PFSK-1 (cell line): ENCODE results near the gene USP22.
A peak's percentile ranks its signal among the peaks of the same experiment; 100 is the strongest.

ENCODE experiments used
- FOXP2 ChIP-seq: optimal IDR thresholded peaks from 2 replicates; pipeline ENCODE3; 2011; ENCODE audit warnings: borderline replicate concordance, control low read depth, inconsistent platforms; ENCODE audit not compliant: insufficient read depth; ENCODE audit errors: extremely low read length, extremely low read depth
- POLR2AphosphoS5 ChIP-seq: IDR thresholded peaks from 2 replicates; pipeline ENCODE4 v1.6.1; 2012; ENCODE audit warnings: low read depth, mild to moderate bottlenecking, control low read depth, low read length, moderate library complexity
- SIN3A ChIP-seq: IDR thresholded peaks from 2 replicates; pipeline ENCODE4 v1.6.1; 2012; ENCODE audit warnings: mild to moderate bottlenecking, low read length, moderate library complexity, borderline replicate concordance; ENCODE audit not compliant: insufficient read depth
- TAF1 ChIP-seq: IDR thresholded peaks from 2 replicates; pipeline ENCODE4 v1.6.1; 2012; ENCODE audit warnings: low read length, control low read depth, borderline replicate concordance; ENCODE audit not compliant: insufficient read depth
- TF ChIP-seq, protein P1 (sequence below), 2 experiments: IDR thresholded peaks; 2 replicates each; pipeline versions ENCODE4 v1.6.1 to v1.8.0; 2011 to 2012; ENCODE audit warnings: low read depth in 2 of 2, low read length in 2 of 2, control low read depth in 1 of 2, inconsistent platforms in 1 of 2, mild to moderate bottlenecking in 1 of 2, moderate library complexity in 1 of 2; ENCODE audit not compliant: insufficient read depth in 1 of 2

Gene USP22

GRCh38 chr17:21027031-21027430, 15.8 kb downstream of the USP22 start:
- no peak for TF ChIP-seq POLR2AphosphoS5
- TF ChIP-seq TAF1 = no peak
- TF ChIP-seq, protein P1, sequence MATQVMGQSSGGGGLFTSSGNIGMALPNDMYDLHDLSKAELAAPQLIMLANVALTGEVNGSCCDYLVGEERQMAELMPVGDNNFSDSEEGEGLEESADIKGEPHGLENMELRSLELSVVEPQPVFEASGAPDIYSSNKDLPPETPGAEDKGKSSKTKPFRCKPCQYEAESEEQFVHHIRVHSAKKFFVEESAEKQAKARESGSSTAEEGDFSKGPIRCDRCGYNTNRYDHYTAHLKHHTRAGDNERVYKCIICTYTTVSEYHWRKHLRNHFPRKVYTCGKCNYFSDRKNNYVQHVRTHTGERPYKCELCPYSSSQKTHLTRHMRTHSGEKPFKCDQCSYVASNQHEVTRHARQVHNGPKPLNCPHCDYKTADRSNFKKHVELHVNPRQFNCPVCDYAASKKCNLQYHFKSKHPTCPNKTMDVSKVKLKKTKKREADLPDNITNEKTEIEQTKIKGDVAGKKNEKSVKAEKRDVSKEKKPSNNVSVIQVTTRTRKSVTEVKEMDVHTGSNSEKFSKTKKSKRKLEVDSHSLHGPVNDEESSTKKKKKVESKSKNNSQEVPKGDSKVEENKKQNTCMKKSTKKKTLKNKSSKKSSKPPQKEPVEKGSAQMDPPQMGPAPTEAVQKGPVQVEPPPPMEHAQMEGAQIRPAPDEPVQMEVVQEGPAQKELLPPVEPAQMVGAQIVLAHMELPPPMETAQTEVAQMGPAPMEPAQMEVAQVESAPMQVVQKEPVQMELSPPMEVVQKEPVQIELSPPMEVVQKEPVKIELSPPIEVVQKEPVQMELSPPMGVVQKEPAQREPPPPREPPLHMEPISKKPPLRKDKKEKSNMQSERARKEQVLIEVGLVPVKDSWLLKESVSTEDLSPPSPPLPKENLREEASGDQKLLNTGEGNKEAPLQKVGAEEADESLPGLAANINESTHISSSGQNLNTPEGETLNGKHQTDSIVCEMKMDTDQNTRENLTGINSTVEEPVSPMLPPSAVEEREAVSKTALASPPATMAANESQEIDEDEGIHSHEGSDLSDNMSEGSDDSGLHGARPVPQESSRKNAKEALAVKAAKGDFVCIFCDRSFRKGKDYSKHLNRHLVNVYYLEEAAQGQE (IDR thresholded peaks at IDR 0.05; ENCODE audit: insufficient read depth in 1 of 2, low read depth in 2 of 2, low read length in 2 of 2) = no peak
- no peak for TF ChIP-seq SIN3A
- no peak for TF ChIP-seq FOXP2

- TF ChIP-seq POLR2AphosphoS5 = 0 out of 2 replicates have a peak, but pooled peaks have one; percentile 12
- TF ChIP-seq, protein P1 (IDR thresholded peaks at IDR 0.05; ENCODE audit: insufficient read depth in 1 of 2, low read depth in 2 of 2, low read length in 2 of 2) = no peak
Observed at GRCh38 chr17:21025451-21025850, 17.4 kb downstream of the USP22 start.

GRCh38 chr17:21024024-21024423, 18.8 kb downstream of the USP22 start:
- TF ChIP-seq POLR2AphosphoS5 = peak; percentile 9; the same call in 1 of the 2 replicates
- TF ChIP-seq TAF1 = no peak

- no peak for TF ChIP-seq FOXP2
- TF ChIP-seq TAF1 = no peak
Observed at GRCh38 chr17:21021208-21021803, 21.5 kb downstream of the USP22 start.

GRCh38 chr17:21020622-21021021, 22.2 kb downstream of the USP22 start:
- TF ChIP-seq POLR2AphosphoS5 = no peak
- no peak for TF ChIP-seq FOXP2

GRCh38 chr17:21019976-21020586, 22.7 kb downstream of the USP22 start:
- TF ChIP-seq POLR2AphosphoS5 = 0 out of 2 replicates have a peak, but pooled peaks have one; percentile 16
- no peak for TF ChIP-seq FOXP2

- TF ChIP-seq, protein P1 (IDR thresholded peaks at IDR 0.05; ENCODE audit: insufficient read depth in 1 of 2, low read depth in 2 of 2, low read length in 2 of 2) = no peak
- TF ChIP-seq POLR2AphosphoS5 (no peak), FOXP2 (no peak), SIN3A (no peak), TAF1 (no peak)
Observed at GRCh38 chr17:21018894-21019293, 23.9 kb downstream of the USP22 start.
